ENCODE results near the gene OTOS. TPM values are rescaled to one million over a fixed set of nuclear protein-coding genes. Genes with fewer than 3 reads are reported as not detected.

OTOS gene
- total and polyA plus RNA-seq, 9 of the 15 experiments (the other 6 are each of a cell fraction or from before 2014, with no cell fraction given): not detected

- in situ Hi-C loops (cut with MboI): no loop called here
- TF ChIP-seq ATF7 (IDR thresholded peaks at IDR 0.05) (no peak), SRSF9 (IDR thresholded peaks at IDR 0.05; ENCODE audit: borderline replicate concordance, low read depth, low read length) (no peak), POLR2B (IDR thresholded peaks at IDR 0.05; ENCODE audit: low read depth, partially characterized antibody) (no peak), ZNF263 (CRISPR knock-in tag; IDR thresholded peaks at IDR 0.05; ENCODE audit: borderline replicate concordance) (no peak), RBBP5 (IDR thresholded peaks at IDR 0.05; ENCODE audit: borderline replicate concordance, insufficient read depth, low read length, poor library complexity, severe bottlenecking) (no peak), KLF13 (tag; IDR thresholded peaks at IDR 0.05; ENCODE audit: borderline replicate concordance, low read depth) (no peak), CHCHD3 (CRISPR knock-in tag; IDR thresholded peaks at IDR 0.05) (no peak), SLC30A9 (CRISPR knock-in tag; IDR thresholded peaks at IDR 0.05) (no peak), ZNF449 (CRISPR knock-in tag; IDR thresholded peaks at IDR 0.05) (no peak), THAP7 (CRISPR knock-in tag; IDR thresholded peaks at IDR 0.05) (no peak)
- TF ChIP-seq, protein P1, sequence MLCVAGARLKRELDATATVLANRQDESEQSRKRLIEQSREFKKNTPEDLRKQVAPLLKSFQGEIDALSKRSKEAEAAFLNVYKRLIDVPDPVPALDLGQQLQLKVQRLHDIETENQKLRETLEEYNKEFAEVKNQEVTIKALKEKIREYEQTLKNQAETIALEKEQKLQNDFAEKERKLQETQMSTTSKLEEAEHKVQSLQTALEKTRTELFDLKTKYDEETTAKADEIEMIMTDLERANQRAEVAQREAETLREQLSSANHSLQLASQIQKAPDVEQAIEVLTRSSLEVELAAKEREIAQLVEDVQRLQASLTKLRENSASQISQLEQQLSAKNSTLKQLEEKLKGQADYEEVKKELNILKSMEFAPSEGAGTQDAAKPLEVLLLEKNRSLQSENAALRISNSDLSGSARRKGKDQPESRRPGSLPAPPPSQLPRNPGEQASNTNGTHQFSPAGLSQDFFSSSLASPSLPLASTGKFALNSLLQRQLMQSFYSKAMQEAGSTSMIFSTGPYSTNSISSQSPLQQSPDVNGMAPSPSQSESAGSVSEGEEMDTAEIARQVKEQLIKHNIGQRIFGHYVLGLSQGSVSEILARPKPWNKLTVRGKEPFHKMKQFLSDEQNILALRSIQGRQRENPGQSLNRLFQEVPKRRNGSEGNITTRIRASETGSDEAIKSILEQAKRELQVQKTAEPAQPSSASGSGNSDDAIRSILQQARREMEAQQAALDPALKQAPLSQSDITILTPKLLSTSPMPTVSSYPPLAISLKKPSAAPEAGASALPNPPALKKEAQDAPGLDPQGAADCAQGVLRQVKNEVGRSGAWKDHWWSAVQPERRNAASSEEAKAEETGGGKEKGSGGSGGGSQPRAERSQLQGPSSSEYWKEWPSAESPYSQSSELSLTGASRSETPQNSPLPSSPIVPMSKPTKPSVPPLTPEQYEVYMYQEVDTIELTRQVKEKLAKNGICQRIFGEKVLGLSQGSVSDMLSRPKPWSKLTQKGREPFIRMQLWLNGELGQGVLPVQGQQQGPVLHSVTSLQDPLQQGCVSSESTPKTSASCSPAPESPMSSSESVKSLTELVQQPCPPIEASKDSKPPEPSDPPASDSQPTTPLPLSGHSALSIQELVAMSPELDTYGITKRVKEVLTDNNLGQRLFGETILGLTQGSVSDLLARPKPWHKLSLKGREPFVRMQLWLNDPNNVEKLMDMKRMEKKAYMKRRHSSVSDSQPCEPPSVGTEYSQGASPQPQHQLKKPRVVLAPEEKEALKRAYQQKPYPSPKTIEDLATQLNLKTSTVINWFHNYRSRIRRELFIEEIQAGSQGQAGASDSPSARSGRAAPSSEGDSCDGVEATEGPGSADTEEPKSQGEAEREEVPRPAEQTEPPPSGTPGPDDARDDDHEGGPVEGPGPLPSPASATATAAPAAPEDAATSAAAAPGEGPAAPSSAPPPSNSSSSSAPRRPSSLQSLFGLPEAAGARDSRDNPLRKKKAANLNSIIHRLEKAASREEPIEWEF (CRISPR knock-in tag; IDR thresholded peaks at IDR 0.05): no peak
- TF ChIP-seq, protein P2, sequence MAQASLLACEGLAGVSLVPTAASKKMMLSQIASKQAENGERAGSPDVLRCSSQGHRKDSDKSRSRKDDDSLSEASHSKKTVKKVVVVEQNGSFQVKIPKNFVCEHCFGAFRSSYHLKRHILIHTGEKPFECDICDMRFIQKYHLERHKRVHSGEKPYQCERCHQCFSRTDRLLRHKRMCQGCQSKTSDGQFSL (CRISPR knock-in tag; IDR thresholded peaks at IDR 0.05): no peak
- TF ChIP-seq, protein P2 (tag; IDR thresholded peaks at IDR 0.05): no peak
These were observed 24.6 kb upstream of the OTOS start for GRCh38 chr2:240165034-240165433.

More at GRCh38 chr2:240165034-240165433, 24.6 kb upstream of the OTOS start:
- Histone ChIP-seq H3K27me3 (ENCODE audit: control insufficient read depth in 2 of 2, insufficient read depth in 2 of 2, low read length in 2 of 2) (peaks cover 0 to 49% of the 10 kb centered on the region in 2 experiments; a peak in 3 of 5 replicates), H2AFZ (ENCODE audit: low read depth, low read length) (no peak overlapping the region), H3K36me3 (ENCODE audit: control insufficient read depth, insufficient read depth, low read length) (no peaks in the 10 kb centered on the region), H3K4me2 (ENCODE audit: insufficient read depth, low read length) (no peak overlapping the region), H3K9me3 (replicated peaks; ENCODE audit: control insufficient read depth, insufficient read depth, low read depth, low read length) (no peaks in the 10 kb centered on the region), H3K27ac (ENCODE audit: extremely low read depth, low read depth, low read length) (no peak overlapping the region), H3K4me3 (no peak overlapping the region), H3K4me1 (replicated peaks in 1 of 2; ENCODE audit: control insufficient read depth in 2 of 2, insufficient read depth in 2 of 2, low read length in 2 of 2) (no peaks in the 10 kb centered on the region), H3K9ac (ENCODE audit: insufficient read depth in 1 of 2, low read depth in 2 of 2, low read length in 2 of 2) (no peak overlapping the region), H4K20me1 (replicated peaks; ENCODE audit: control insufficient read depth, insufficient read depth, low read length) (no peaks in the 10 kb centered on the region), H3K9me1 (ENCODE audit: control insufficient read depth, insufficient read depth, low read length) (peaks cover 2% of the 10 kb centered on the region), H3K79me2 (ENCODE audit: control insufficient read depth, insufficient read depth, low read length) (no peaks in the 10 kb centered on the region)
- BruUV-seq (replicated peaks): no TSS peak
- FAIRE-seq (no peak), ATAC-seq (no peak), DNase-seq (ENCODE audit: extremely low read depth in 1 of 4, low spot score in 3 of 4) (no peak)
- ChIA-PET POLR2A (no interaction called here), CTCF (ENCODE audit: low intra/inter-chr PET ratio) (interaction anchor here (0.6 kb wide), 1 partner anchor 1490 kb away, joined by 3 read pairs; no protein-coding TSS in a partner anchor)
- 4% methylated on average over 10 of the region's 10 CpGs for WGBS (ENCODE audit: insufficient coverage, low coverage, missing lambda C conversion rate)
- intact Hi-C loops (cut with micrococcal nuclease): no loop called here
